SK-N-SH treated with all-trans-retinoic acid at 6 μM for 48 hours (cell line): ENCODE measurements around the gene CNEP1R1.
A peak's percentile ranks its signal among the peaks of the same experiment; 100 is the strongest.

Experiments
- ATAC-seq: fragments of 200-7000 bp; cut with Tn5 transposase; 3 replicates; pipeline ENCODE4 v1.9.1; 2020; ENCODE audit warnings: mild to moderate bottlenecking, moderate library complexity
- ARNTL ChIP-seq: fragments of 450-650 bp; formaldehyde crosslinking; IDR thresholded peaks from 2 replicates; pipeline ENCODE4 v1.5.0; 2020; ENCODE audit warnings: low read depth, mild to moderate bottlenecking, moderate library complexity, borderline replicate concordance
- BACH2 ChIP-seq: fragments of 250-450 bp; sonication (Bioruptor Pico); IDR thresholded peaks from 2 replicates; pipeline ENCODE4 v1.9.0; 2021; ENCODE audit warnings: mild to moderate bottlenecking, borderline replicate concordance
- CREB5 ChIP-seq: fragments of 250-450 bp; sonication (Bioruptor Pico); IDR thresholded peaks from 2 replicates; pipeline ENCODE4 v1.5.1; 2020; ENCODE audit warnings: low read depth, mild to moderate bottlenecking, moderate library complexity
- CSDC2 ChIP-seq: fragments of 250-450 bp; sonication (Bioruptor Pico); IDR thresholded peaks from 2 replicates; pipeline ENCODE4 v1.5.0; 2020; ENCODE audit warnings: mild to moderate bottlenecking, moderate library complexity
- CSRNP3 ChIP-seq: fragments of 250-450 bp; sonication (Bioruptor Pico); IDR thresholded peaks from 2 replicates; pipeline ENCODE4 v1.5.1; 2021; ENCODE audit warnings: mild to moderate bottlenecking, moderate library complexity
- ESRRG ChIP-seq: fragments of 250-450 bp; sonication (Bioruptor Pico); IDR thresholded peaks from 2 replicates; pipeline ENCODE4 v1.6.1; 2021; ENCODE audit warnings: mild to moderate bottlenecking
- GLIS3 ChIP-seq: fragments of 250-450 bp; sonication (Bioruptor Pico); IDR thresholded peaks from 2 replicates; pipeline ENCODE4 v1.5.0; 2020; ENCODE audit warnings: mild to moderate bottlenecking, moderate library complexity
- ISL1 ChIP-seq: fragments of 250-450 bp; sonication (Bioruptor Pico); IDR thresholded peaks from 2 replicates; pipeline ENCODE4 v2.1.2; 2022; ENCODE audit warnings: mild to moderate bottlenecking, moderate library complexity
- OSR1 ChIP-seq: fragments of 250-450 bp; sonication (Bioruptor Pico); IDR thresholded peaks from 2 replicates; pipeline ENCODE4 v1.8.0; 2022; ENCODE audit warnings: moderate library complexity, mild to moderate bottlenecking, inconsistent platforms
- PATZ1 ChIP-seq: fragments of 250-450 bp; sonication (Bioruptor Pico); IDR thresholded peaks from 2 replicates; pipeline ENCODE4 v1.8.0; 2020; ENCODE audit warnings: mild to moderate bottlenecking, moderate library complexity, borderline replicate concordance
- POU6F1 ChIP-seq: fragments of 250-450 bp; sonication (Bioruptor Pico); IDR thresholded peaks from 2 replicates; pipeline ENCODE4 v1.8.0; 2021; ENCODE audit warnings: low read depth, mild to moderate bottlenecking, moderate library complexity, borderline replicate concordance
- PPARA ChIP-seq: fragments of 250-450 bp; sonication (Bioruptor Pico); IDR thresholded peaks from 2 replicates; pipeline ENCODE4 v1.5.0; 2020; ENCODE audit warnings: mild to moderate bottlenecking, borderline replicate concordance
- RARB ChIP-seq: fragments of 250-450 bp; sonication (Bioruptor Pico); IDR thresholded peaks from 2 replicates; pipeline ENCODE4 v1.8.0; 2021; ENCODE audit warnings: mild to moderate bottlenecking, moderate library complexity
- SNAI2 ChIP-seq: fragments of 250-450 bp; sonication (Bioruptor Pico); IDR thresholded peaks from 2 replicates; pipeline ENCODE4 v1.5.0; 2020; ENCODE audit warnings: mild to moderate bottlenecking, moderate library complexity
- TCF4 ChIP-seq: fragments of 250-450 bp; sonication (Bioruptor Pico); IDR thresholded peaks from 2 replicates; pipeline ENCODE4 v1.8.0; 2021; ENCODE audit warnings: mild to moderate bottlenecking, moderate library complexity, borderline replicate concordance
- TOX ChIP-seq: fragments of 250-450 bp; sonication (Bioruptor Pico); IDR thresholded peaks from 2 replicates; pipeline ENCODE4 v1.8.0; 2021; ENCODE audit warnings: mild to moderate bottlenecking, moderate library complexity, borderline replicate concordance
- TSHZ2 ChIP-seq: fragments of 250-450 bp; sonication (Bioruptor Pico); IDR thresholded peaks from 2 replicates; pipeline ENCODE4 v1.5.0; 2020; ENCODE audit warnings: mild to moderate bottlenecking, moderate library complexity
- ZC3H10 ChIP-seq: fragments of 250-450 bp; sonication (Bioruptor Pico); IDR thresholded peaks from 2 replicates; pipeline ENCODE4 v1.5.1; 2021; ENCODE audit warnings: mild to moderate bottlenecking, moderate library complexity
- ZFP3 ChIP-seq: fragments of 250-450 bp; sonication (Bioruptor Pico); IDR thresholded peaks from 2 replicates; pipeline ENCODE4 v1.5.0; 2020; ENCODE audit warnings: mild to moderate bottlenecking, moderate library complexity
- ZFP30 ChIP-seq: fragments of 450-650 bp; formaldehyde crosslinking; IDR thresholded peaks from 2 replicates; pipeline ENCODE4 v1.5.0; 2022; ENCODE audit warnings: mild to moderate bottlenecking, moderate library complexity
- ZNF565 ChIP-seq: fragments of 450-650 bp; formaldehyde crosslinking; conservative IDR thresholded peaks from 2 replicates; pipeline ENCODE4 v1.5.0; 2020; ENCODE audit warnings: low read depth, mild to moderate bottlenecking, moderate library complexity
- ZNF70 ChIP-seq: fragments of 450-650 bp; formaldehyde crosslinking; IDR thresholded peaks from 2 replicates; pipeline ENCODE4 v1.5.0; 2020; ENCODE audit warnings: mild to moderate bottlenecking, moderate library complexity
- ZNF8 ChIP-seq: fragments of 450-650 bp; formaldehyde crosslinking; IDR thresholded peaks from 2 replicates; pipeline ENCODE4 v1.5.0; 2020; ENCODE audit warnings: mild to moderate bottlenecking, moderate library complexity

Gene CNEP1R1

GRCh38 chr16:50047864-50048263, 22.8 kb downstream of the CNEP1R1 start:
- TF ChIP-seq ESRRG (CRISPR knock-in tag) (no peak), GLIS3 (no peak), SNAI2 (CRISPR knock-in tag) (no peak), OSR1 (CRISPR knock-in tag) (no peak), ZNF8 (CRISPR knock-in tag) (no peak), RARB (CRISPR knock-in tag) (no peak), TCF4 (no peak), POU6F1 (CRISPR knock-in tag) (no peak), ZNF565 (CRISPR knock-in tag) (no peak), TOX (CRISPR knock-in tag) (no peak), CSRNP3 (no peak), CSDC2 (no peak), BACH2 (CRISPR knock-in tag) (no peak), PATZ1 (CRISPR knock-in tag) (no peak), PPARA (CRISPR knock-in tag) (no peak), TSHZ2 (CRISPR knock-in tag) (no peak)
- no peak for ATAC-seq

GRCh38 chr16:50050802-50051201, 25.8 kb downstream of the CNEP1R1 start:
- no peak for ATAC-seq
- TF ChIP-seq POU6F1 (CRISPR knock-in tag) (no peak), TCF4 (0 out of 2 replicates have a peak, but pooled peaks have one; percentile 38), ZFP30 (CRISPR knock-in tag) (no peak)

- TF ChIP-seq SNAI2 (CRISPR knock-in tag), result no peak
- TF ChIP-seq POU6F1 (CRISPR knock-in tag), result no peak
- TF ChIP-seq ZFP3 (CRISPR knock-in tag), result no peak
- TF ChIP-seq ZNF70 (CRISPR knock-in tag), result no peak
- TF ChIP-seq ZNF565 (CRISPR knock-in tag), result no peak
- TF ChIP-seq CREB5 (CRISPR knock-in tag), result no peak
- TF ChIP-seq TCF4, result no peak
- TF ChIP-seq ARNTL (CRISPR knock-in tag), result no peak
- TF ChIP-seq CSDC2, result no peak
- no peak for TF ChIP-seq GLIS3
- no peak for TF ChIP-seq ZC3H10 (CRISPR knock-in tag)
- no peak for TF ChIP-seq RARB (CRISPR knock-in tag)
- no peak for TF ChIP-seq TOX (CRISPR knock-in tag)
- TF ChIP-seq ISL1 (CRISPR knock-in tag), result no peak
- no peak for TF ChIP-seq TSHZ2 (CRISPR knock-in tag)
- no peak for ATAC-seq
These were observed 31.2 kb downstream of the CNEP1R1 start for GRCh38 chr16:50056226-50056625.
